HG03159 (cell line): ENCODE results near the gene RHOBTB3.
"Not testable (repeated sequence)": the region's sequence is repeated elsewhere in the genome, so short reads cannot be mapped to it uniquely, and the experiment has no call there.

Experiments used
- ATAC-seq: cut with Tn5 transposase; IDR thresholded peaks from one replicate; pipeline ENCODE4 v1.9.1; 2021; ENCODE audit warnings: mild to moderate bottlenecking, moderate library complexity; ENCODE audit not compliant: unreplicated experiment

Gene RHOBTB3

DNA sequence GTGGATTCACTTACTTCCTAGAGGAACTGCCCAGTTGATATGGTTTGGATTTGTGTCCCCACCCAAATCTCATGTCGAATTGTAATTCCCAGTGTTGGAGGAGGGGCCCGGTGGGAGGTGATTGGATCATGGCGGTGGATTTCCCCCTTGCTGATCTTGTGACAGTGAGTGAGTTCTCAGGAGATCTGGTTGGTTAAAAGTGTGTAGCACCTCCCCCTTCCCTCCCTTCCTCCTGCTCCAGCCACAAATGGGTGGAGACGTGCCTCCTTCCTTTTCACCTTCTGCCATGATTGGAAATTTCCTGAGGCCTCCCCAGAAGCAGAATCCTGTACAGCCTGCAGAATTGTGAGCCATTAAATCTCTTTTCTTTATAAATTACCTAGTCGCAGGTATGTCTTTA lies 17.9 kb upstream of the RHOBTB3 start:
- not testable (repeated sequence) for ATAC-seq

DNA sequence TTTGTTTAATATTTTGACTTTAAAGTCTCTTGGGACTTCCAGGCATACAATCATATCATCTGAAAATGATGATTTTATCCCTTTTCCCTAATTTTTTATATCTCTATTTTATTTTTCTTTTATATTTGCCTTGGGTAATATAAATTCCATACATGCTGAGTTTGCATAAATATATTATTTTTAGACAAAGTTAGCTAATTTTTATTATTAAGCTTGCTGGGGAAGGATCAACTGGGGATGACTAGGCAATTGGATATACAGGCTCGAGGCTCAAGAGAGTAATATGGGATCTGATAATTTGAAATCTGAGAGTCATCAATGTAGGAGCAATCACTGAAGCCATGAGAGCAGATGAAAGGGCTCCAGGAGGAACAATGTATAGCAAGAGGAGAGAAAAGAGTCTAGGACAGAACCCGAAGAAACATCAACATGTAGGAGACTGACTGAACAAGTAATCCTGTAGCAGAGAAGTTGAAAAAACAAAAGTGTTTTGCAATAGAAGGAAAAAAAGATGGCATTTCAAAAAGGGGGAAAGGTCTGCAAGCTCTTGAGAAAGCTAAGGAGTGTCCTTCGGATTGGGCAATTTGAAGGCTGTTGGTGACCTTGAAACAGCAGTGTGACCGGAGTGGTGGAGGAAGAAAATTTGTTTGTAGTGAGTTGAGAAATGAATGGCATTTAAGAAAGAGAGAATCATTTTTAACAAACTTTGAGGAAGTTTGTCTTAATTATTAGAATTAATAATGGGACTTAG lies 17.0 kb upstream of the RHOBTB3 start:
- ATAC-seq, result no peak

DNA sequence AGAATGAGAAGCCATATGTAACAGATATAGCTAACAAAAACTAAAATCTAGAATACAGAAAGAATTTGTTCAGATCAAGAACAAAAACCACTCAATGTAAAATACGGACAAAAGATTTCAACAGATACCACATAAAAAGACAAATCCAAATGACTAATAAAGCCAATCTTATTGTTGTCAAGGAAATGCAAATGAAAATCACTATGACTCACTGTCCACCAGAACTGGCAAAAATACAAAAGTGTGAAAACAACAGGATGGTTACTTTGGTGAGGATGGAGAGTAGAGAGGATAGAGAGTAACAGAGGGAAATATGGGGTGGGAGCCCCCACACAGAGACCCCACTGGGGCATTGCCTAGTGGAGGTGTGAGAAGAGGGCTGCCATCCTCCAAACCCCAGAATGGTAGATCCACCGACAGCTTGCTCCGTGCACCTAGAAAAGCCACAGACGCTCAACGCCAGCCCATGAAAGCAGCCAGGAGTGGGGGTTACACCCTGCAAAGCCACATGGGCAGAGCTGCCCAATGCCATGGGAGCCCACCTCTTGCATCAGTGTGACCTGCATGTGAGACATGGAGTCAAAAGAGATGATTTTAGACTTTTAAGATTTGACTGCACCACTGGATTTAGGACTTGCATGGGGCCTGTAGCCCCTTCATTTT lies 15.2 kb upstream of the RHOBTB3 start:
- no peak for ATAC-seq

DNA sequence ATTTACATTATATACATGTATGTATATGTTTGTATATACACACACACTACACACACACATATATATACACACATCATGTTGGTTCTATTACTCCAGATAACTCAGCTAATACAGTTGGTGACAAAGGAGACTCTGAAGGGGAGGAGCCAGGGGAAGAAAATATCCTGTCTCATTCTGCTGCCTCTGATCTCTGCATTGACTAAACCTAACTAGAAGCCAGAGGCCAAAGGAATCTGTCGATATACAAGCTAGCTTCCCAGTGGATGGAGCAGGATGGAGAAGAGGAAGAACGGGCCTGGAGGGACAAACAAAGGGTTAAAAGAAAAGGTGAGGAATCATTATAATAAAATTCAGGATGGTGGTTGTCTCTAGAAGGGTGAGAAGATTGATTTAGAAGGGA lies 13.7 kb upstream of the RHOBTB3 start:
- no peak for ATAC-seq

DNA sequence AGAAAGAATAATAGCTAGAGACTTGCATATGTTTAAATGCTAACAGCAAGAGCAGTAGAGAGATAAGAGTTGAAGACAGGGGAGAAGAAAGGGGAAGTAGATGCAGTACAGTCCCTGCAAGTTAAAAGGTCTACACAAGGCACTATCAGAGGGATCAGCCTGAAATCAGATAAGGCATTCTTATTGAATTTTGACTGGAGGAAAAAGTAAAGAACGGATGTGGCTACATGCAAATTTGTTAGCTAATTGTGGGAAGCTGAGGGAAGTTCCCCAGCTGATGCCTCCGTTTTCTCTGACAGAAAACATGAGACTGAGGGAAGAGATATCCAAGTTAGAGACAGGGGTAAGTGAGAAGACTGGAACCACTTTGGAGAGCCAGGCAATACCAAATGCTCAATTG lies 12.9 kb upstream of the RHOBTB3 start:
- peak; percentile 89 for ATAC-seq

DNA sequence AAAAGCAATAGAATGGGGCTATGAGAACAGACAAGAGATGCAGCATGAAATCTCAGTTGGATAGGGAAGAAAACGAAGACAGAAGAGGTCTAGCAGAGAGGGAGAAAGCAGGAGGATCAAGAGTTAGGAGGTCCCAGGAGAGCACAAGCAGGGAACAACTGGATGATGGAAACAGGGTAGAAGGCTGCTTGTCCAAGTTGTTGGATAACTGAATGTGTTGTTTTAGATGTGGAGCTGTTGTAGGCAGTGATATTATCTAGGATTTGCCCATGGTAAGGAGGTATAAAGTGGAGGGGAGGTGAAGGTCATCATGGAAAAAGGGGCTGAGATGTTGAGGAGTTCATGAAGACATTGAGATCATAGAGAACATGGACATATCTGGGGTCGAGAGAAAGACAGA lies 12.4 kb upstream of the RHOBTB3 start:
- no peak for ATAC-seq

DNA sequence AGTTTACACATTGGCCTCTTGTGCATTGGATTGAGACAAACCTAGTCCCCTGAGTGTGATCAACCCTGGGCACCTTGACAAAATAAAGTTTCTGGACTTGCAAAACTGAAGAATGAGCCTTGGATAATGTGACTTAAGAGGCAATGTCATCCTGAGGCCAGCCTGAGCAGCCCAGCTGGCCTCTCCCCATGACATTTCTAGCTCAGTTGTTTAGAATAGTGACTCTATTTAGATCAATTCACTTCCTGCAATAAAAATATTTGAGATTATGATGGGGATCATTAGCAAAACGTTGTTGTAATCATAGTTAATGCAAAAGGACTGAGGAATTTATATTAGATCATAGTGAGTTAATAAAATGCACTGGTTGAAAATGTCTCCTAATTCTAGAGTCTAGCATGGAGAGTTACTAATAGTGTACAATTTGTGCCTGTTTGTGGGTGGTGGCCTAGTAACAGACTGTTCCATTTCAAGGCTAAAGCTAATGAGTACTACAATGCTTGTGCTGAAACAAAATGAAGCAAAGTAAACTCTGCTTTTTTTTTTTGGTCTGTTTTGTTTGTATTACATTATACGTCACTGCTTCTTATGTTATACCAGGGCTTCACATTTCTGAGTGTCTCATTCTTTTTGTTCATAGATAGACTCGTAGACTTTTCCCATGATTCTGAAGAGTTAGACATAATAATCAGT lies 10.9 kb upstream of the RHOBTB3 start:
- ATAC-seq, result no peak

DNA sequence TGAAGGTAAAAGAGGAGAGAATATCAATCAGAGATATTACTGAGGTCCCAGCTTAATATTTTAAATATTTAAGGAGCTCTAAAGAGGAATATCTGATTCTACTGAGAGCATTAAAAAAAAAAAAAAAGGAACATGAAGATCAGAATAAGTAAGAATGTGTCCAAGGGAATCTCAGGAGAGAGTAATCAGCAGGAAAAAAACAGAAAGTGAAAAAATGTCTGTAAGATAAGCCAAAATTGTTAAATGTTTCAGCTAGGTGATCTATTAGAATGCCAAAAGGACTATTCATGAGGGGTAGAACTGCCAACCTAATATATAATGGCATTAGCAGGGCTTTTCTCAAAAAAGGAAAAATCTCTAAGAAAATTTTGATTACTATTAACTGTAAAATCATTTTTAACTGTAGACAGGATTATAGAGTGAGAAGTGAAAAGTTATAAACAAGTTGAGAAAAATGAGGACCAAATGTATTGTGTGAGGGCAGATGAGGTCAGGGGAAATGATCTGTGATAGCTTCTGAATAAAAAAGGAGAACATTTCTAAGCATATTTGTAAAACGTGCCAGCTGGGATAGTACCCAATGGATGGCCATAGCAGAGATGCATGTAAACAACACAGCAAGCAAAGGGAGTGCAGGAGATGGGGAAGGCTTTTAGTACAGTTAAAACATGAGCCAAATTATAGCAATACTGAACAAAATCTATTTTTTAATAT lies 9.4 kb upstream of the RHOBTB3 start:
- ATAC-seq, result no peak

DNA sequence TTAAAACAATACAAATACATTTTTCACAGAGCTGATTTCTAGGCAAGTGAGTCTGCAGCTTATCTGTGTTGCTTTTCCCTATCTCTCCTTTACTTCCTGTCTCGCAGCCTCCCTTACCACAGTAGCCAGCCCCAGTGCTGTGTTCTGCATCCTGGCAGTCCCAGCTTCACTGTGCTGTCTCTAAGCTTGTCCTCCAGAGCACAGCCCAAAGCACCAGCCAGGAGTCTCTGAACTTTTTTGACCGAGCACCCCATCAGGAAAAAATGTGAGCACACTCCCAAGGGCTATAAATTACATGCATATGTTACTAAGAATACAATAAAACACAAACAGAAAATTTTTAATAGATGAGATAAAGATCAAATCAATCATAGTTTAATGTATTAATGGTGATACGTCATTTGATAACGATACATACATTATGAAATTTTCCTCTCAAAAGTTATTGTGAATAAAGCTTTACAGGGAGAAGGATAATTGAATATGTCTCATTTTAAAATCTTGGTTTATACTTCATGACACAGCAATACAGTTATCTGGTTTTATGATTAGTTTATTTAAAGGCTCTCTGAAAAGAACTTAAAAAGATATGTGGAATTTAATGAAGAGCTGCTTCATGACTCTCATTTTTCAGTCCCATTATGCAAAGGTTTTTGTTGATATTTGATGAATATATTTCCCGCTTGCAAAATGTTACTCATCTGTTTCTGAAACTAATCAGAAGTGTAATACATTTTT lies 7.3 kb upstream of the RHOBTB3 start:
- no peak for ATAC-seq

DNA sequence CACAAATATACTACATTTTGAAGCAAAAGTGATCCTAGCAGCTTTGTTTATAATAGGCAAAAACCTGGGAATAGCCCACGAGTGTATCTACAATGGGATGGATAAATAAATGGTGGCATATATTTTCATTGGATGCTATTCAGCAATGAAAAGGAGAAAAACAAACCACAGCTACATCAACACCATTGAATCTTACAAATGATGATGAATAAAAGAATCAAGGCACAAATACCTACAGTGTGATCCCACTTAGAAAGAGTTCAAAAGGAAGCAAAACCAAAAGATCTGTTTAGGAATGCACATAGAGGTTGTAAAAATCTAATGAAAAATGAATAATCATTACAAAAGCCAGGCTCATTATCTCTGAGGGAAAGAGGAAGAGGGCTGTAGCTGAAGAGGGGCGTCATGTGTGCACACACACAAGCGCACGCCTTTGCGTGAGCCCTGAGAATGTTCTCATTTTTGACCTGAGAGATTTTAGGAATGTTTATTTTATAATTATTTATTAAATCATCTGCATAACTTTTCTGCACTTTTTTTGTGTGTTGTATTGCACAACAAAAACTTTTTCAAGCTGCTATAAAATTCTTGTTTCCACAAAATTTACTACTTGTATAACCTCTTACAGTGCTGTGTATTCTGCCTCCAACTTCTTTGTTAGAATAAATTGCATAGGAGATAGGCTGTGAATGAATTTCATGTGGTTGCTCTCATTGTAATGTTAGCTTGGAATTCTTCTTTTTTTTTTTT lies 5.9 kb upstream of the RHOBTB3 start:
- ATAC-seq, result no peak

DNA sequence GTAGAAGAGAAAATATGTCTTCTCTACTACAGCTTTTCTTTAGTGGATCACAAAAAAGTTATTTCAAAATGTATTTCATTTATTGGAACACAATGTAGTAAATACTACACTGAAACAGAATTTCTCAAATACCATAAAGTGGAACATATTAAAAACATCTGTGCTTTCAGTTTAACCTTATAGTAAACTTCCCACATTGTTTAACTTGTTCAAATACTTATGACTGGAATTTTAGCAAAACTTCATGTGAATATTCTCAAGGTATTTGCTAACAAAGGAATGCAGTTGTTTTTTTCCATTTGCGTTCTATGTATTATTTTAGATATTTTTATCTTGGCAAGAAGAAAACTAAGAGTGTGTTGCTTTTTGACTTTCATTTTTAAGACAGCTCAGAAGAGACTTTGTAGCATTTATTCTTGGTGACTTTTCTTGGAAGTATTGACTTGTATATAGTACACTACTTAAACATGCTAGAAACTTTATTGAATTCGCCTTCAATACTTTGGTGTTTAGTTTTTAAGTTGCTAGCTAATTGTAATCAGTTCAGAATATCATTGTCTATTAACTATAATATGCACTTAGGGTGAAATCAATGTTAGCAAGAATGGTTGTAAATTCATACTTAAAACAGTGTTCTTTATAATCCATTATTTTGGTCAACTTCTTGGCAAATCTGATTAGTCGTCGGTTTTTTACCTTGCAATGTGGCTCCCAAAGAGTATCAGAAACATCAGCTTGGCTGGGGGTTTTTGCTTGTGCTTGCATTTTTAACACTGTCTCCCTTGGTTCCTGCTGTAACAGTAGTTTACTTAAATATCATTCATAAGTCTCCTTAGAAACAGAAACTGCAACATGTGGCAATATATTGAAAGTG lies 5.0 kb upstream of the RHOBTB3 start:
- ATAC-seq, result no peak

DNA sequence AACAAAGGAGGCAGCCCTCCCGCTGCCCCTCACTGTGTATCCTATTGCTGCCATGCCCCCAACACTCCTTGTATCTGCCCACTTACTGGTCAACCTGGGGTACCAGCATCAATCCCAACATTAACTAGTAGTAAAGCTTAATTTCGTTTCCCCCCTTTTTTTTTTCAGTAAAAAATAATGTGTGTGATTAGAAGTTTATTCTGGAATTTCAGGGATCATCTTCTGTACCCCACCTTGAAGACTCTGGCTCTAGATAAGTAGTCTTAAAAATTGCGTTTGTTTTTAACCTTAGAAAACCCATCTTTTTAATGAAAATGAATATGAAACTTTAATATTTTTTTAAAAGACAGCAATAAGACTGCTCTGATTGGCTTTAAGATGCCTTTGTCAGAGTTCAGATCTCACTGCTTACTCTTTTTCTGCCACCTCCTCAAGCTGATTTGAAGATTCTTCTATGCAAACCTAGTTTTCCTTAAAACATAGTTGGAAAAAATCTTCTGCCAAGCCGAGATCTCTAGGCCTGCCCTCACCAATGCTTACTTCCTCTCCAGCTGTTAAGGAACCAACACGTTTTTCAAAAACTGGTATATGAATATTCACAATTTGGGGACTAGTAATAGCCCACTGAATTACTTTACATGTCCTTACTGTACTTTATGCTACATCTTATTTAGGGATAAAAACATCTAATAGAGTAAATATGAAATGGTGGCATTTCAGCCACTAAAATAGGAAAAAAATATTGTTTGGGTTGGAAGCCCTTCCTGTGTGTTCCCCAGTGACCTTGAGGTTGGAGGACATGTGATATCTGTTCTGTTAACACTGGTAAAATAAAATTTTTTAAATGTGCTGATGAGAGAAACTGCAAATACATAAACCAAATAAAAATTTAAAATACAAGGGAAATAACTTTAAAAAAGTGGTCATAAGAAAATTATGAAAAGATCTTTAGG lies 4.0 kb upstream of the RHOBTB3 start:
- ATAC-seq, result no peak

DNA sequence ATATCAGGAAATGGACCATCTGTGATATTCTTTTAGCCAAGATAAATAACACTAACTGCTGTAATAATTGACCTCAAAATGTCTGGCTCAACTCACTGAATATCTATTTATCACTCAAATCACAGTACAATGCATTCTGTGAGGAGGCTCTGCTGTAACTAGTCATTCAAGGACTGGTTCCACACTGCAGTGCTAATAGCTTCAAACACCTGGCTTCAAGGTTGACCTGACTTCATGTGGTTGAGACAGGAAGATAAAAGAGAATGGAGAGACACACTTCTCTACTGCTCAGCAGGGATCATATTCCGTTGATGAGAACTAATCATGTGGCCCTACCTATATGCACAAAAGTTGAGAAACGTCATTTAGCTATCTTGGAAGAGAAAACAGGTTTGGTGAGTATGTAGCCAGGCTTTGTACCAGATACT lies 3.4 kb upstream of the RHOBTB3 start:
- ATAC-seq, result peak; percentile 52

DNA sequence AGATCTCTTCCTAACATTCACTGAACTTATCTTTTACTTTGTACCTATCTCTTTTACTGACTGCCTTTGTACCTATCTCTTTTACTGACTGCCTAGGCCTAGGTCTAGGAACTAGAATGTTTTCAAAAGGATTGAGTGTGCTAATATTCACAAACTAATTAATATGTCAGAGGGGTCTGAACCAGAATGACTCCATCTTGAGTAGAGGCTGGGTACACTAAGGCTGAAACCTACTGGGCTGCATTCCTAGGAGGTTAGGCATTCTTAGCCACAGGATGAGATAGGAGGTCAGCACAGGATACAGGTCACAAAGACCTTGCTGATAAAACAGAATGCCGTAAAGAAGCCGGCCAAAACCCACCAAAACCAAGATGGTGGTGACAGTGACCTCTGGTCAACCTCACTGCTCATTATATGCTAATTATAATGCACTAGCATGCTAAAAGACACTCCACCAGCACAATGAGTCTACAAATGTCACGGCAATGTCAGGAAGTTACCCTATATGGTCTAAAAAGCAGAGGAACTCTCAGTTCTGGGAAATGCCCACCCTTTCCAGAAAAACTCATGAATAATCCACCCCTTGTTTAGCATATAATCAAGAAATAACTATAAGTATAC lies 2.5 kb upstream of the RHOBTB3 start:
- ATAC-seq, result no peak

DNA sequence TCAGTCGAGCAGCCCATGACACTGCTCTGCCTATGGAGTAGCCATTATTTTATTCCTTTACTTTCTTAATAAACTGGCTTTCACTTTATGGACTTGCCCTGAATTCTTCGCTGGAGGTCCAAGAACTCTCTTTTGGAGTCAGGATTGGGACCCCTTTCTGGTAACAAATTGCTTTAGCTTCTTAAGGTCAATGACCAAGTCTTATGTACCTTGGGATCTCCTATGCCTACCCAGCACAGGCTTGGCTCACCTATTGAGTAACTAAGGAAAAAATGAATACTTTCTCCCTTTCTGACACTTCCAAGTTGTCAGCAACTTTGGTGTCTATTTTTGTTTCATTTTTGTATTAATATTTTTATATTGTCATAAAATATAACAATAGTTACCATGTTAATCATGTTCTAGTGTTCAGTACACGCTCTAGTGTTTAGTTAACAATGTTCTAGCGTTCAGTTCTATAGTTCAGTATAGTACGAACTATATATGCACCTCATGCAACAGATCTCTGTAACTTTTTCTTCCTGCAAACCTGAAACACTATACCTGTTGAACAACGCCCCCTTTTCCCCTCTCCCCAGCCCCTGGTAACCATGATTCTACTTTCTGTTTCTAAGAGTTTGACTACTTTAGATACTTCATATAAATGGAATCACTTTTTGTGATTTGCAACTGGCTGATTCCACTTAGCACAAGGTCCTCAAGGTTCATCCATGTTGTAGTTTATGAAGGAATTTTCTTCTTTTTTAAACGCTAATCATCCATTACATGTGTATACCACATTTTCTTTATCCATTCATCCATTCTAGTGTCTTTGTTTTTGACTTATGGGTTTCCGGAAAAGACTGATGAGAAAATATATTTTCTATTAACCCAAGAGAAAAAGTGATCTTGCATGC lies 1.8 kb upstream of the RHOBTB3 start:
- ATAC-seq, result no peak

DNA sequence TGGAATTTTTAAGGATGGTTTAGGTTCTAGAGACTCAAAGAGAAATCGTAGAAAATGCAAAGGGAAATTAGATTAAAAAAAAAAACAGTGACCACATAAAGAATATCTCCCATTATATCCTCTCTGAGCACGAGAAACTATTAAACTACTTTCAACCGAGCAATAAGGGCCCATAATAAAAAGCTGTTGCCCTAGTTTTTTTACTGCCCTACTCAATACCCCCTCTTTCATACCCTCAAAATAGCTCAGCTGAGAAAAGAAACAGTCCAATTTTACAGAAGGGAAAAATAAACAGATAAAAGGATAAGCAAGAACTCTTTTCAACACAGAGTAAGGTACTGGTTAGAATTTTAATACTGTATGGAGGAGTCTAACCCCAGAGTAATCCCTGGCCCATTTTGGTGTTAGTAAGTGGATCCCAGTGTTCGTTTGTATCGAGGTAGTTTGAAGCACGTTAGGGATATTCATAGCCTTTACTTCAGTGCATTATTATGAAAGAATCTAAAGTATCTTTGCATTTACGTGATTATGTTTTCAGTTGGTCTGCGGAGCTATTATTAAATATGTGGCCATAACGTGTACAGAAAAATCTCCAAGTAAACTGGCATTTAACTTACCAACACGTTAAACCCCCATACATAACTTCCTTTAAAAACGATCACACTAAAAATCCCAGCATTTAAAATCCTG lies 980 bp upstream of the RHOBTB3 start:
- no peak for ATAC-seq
